Astrocyte (in vitro differentiated cells and primary cell): Measurements from ENCODE around the gene HNF1A.

ENCODE experiments used
- EZH2 ChIP-seq: IDR thresholded peaks from 2 replicates; pipeline ENCODE4 v1.6.1; 2012; ENCODE audit warnings: mild to moderate bottlenecking, low read length, inconsistent platforms; ENCODE audit not compliant: insufficient read depth
- TF ChIP-seq, protein P1 (sequence below): IDR thresholded peaks from 2 replicates; pipeline ENCODE4 v1.5.1; 2011; ENCODE audit warnings: low read depth, mild to moderate bottlenecking, inconsistent platforms, low read length, moderate library complexity; ENCODE audit not compliant: insufficient read depth

DNA sequence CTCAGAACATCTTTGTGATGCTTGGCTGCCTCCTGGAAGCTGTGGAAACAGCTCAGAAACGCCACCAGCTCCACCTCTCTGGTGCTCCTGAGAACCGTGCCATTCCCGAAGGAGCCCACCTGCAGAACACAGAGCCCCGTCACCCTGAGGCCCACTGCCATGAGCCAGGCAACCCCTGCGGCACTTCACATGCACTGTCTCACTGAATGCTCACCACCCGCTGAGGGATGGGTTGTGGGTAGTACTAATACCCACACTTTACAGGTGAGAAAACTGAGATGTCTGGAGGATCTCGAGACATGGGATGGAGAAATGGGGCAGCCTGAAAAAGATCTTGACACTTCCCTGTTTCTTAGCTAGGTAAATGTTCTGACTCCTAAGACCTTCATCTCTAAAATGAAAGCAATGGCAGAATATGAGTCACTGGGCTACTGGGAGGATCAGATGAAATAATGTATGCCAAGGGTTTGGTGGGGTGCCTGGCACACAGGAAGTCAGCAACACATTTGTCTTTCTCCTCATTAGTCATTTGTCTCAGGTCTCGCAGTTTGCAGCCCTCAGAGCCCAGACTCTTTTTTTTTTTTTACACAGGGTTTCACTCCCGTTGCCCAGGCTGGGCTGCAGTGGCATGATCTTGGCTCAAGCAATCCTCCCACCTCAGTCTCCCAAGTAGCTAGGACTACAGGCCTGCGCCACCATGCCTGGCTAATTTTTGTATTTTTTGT, 55.4 kb downstream of the HNF1A start:
- TF ChIP-seq, protein P1, sequence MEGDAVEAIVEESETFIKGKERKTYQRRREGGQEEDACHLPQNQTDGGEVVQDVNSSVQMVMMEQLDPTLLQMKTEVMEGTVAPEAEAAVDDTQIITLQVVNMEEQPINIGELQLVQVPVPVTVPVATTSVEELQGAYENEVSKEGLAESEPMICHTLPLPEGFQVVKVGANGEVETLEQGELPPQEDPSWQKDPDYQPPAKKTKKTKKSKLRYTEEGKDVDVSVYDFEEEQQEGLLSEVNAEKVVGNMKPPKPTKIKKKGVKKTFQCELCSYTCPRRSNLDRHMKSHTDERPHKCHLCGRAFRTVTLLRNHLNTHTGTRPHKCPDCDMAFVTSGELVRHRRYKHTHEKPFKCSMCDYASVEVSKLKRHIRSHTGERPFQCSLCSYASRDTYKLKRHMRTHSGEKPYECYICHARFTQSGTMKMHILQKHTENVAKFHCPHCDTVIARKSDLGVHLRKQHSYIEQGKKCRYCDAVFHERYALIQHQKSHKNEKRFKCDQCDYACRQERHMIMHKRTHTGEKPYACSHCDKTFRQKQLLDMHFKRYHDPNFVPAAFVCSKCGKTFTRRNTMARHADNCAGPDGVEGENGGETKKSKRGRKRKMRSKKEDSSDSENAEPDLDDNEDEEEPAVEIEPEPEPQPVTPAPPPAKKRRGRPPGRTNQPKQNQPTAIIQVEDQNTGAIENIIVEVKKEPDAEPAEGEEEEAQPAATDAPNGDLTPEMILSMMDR, result no peak
- TF ChIP-seq EZH2, result no peak
